K562 (cell line): ENCODE data around the gene COPS6. TPM values are rescaled to one million over a fixed set of nuclear protein-coding genes. Genes with fewer than 3 reads are reported as not detected.

Source experiments
- ATAC-seq: fragments of 200-7000 bp; cut with Tn5 transposase; 3 replicates; pipeline ENCODE4 v1.9.1; 2020; ENCODE audit warnings: moderate library complexity
- BruUV-seq: library from RNA; stranded (reverse); fragments of 400-500 nt; replicated peaks from 2 replicates; lab custom pipeline; 2021; lab: Mats Ljungman, UMichigan
- CTCF ChIA-PET: fragments of 300-600 bp; formaldehyde crosslinking; extraction: SDS; loops from one replicate; lab custom pipeline; 2021; ENCODE audit warnings: low intra/inter-chr PET ratio; lab: Yijun Ruan, JAX
- POLR2A ChIA-PET: fragments of 300-600, 350-650 bp; sonication (Branson Sonifier 250); formaldehyde crosslinking; extraction: SDS; loops from one replicate; lab custom pipeline; 2021; ENCODE audit warnings: antibody characterized with exemption, inconsistent platforms; lab: Yijun Ruan, JAX
- DNase-seq, 4 experiments: peaks; one replicate each; pipeline versions ENCODE4 v3.0.0 to v3.0.0-alpha.2; 2011 to 2018; ENCODE audit warnings: low spot score in 3 of 4, mixed read lengths in 3 of 4; ENCODE audit errors: extremely low read depth in 1 of 4
- FAIRE-seq: peaks from 2 replicates; lab custom pipeline; 2011; peaks lifted over from hg19 to GRCh38; lab: Jason Lieb, UNC
- H2AFZ ChIP-seq: 2 replicates; pipeline ENCODE4 v1.6.0; 2011; ENCODE audit warnings: low read depth, low read length, control low read depth, inconsistent platforms
- H3K27ac ChIP-seq: fragments of 200-600 bp; 3 replicates; pipeline ENCODE4 v1.8.0; 2011; ENCODE audit warnings: low read depth, mild to moderate bottlenecking, control low read depth, inconsistent platforms, low read length, moderate library complexity, mixed read lengths; ENCODE audit errors: extremely low read depth
- H3K27me3 ChIP-seq, 2 experiments: fragments of 300-600 bp in 1 of 2; 2 replicates in 1 of 2; 3 replicates in 1 of 2; pipeline versions ENCODE4 v1.6.0 to v1.8.0; 2011; ENCODE audit warnings: inconsistent platforms in 2 of 2, low read length in 2 of 2, mild to moderate bottlenecking in 1 of 2, mixed read lengths in 1 of 2, moderate library complexity in 1 of 2; ENCODE audit not compliant: control insufficient read depth in 2 of 2, insufficient read depth in 2 of 2
- H3K36me3 ChIP-seq: fragments of 300-600 bp; 3 replicates; pipeline ENCODE4 v1.8.0; 2011; ENCODE audit warnings: mild to moderate bottlenecking, low read length, inconsistent platforms; ENCODE audit not compliant: control insufficient read depth, insufficient read depth
- H3K4me1 ChIP-seq, 2 experiments: fragments of 200-600 bp in 1 of 2; replicated peaks in 1 of 2; 2 replicates in 1 of 2; 3 replicates in 1 of 2; pipeline versions ENCODE4 v1.5.1 to v1.8.0; 2011; ENCODE audit warnings: inconsistent platforms in 2 of 2, low read length in 2 of 2, mild to moderate bottlenecking in 1 of 2, mixed read lengths in 1 of 2, moderate library complexity in 1 of 2; ENCODE audit not compliant: control insufficient read depth in 2 of 2, insufficient read depth in 2 of 2
- H3K4me2 ChIP-seq: 2 replicates; pipeline ENCODE4 v1.6.1; 2011; ENCODE audit warnings: low read length, control low read depth, inconsistent platforms, mixed read lengths; ENCODE audit not compliant: insufficient read depth
- H3K4me3 ChIP-seq: fragments of 200-600 bp; sonication (generic), shearing (Covaris generic); 2 replicates; pipeline ENCODE4 v1.5.1; 2016; ENCODE audit warnings: control low read depth, inconsistent platforms
- H3K79me2 ChIP-seq: fragments of 200-600 bp; 3 replicates; pipeline ENCODE4 v1.8.0; 2011; ENCODE audit warnings: low read length, inconsistent platforms; ENCODE audit not compliant: control insufficient read depth, insufficient read depth
- H3K9ac ChIP-seq, 2 experiments: 2 replicates each; pipeline versions ENCODE4 v1.6.0 to v1.6.1; 2011; ENCODE audit warnings: low read depth in 2 of 2, low read length in 2 of 2, control low read depth in 1 of 2, inconsistent platforms in 1 of 2, mild to moderate bottlenecking in 1 of 2, mixed read lengths in 1 of 2; ENCODE audit not compliant: insufficient read depth in 1 of 2
- H3K9me1 ChIP-seq: one replicate; pipeline ENCODE4 v1.6.0; 2011; ENCODE audit warnings: inconsistent platforms, mild to moderate bottlenecking, low read length, moderate library complexity; ENCODE audit not compliant: control insufficient read depth, insufficient read depth
- H3K9me3 ChIP-seq: replicated peaks from 2 replicates; pipeline ENCODE4 v1.5.1; 2011; ENCODE audit warnings: low read depth, low read length, inconsistent platforms; ENCODE audit not compliant: control insufficient read depth, insufficient read depth
- H4K20me1 ChIP-seq: replicated peaks from 2 replicates; pipeline ENCODE4 v1.6.1; 2011; ENCODE audit warnings: low read length, inconsistent platforms, mixed read lengths; ENCODE audit not compliant: control insufficient read depth, insufficient read depth
- E2F6 ChIP-seq, 2 experiments: IDR thresholded peaks; 2 replicates each; pipeline ENCODE4 v1.6.1; 2011; ENCODE audit warnings: borderline replicate concordance in 1 of 2, control low read depth in 1 of 2, low read depth in 1 of 2, low read length in 1 of 2, mild to moderate bottlenecking in 1 of 2, mixed read lengths in 1 of 2, moderate library complexity in 1 of 2; ENCODE audit not compliant: insufficient read depth in 1 of 2, insufficient read length in 1 of 2, poor library complexity in 1 of 2, severe bottlenecking in 1 of 2; ENCODE audit errors: extremely low read depth in 1 of 2
- FIP1L1 ChIP-seq: fragments of 200-400 bp; formaldehyde crosslinking; IDR thresholded peaks from 2 replicates; pipeline ENCODE4 v1.6.1; 2018; ENCODE audit warnings: mild to moderate bottlenecking, low read depth, low read length; ENCODE audit not compliant: poor library complexity, severe bottlenecking
- JUN ChIP-seq, 2 experiments: sonication (generic) in 1 of 2; formaldehyde crosslinking in 1 of 2; IDR thresholded peaks; 2 replicates each; pipeline versions ENCODE4 v1.6.1 to v1.8.0; 2012 to 2022; ENCODE audit warnings: borderline replicate concordance in 2 of 2, mild to moderate bottlenecking in 2 of 2, improper control_type of control experiment in 1 of 2, low read depth in 1 of 2, low read length in 1 of 2, missing genetic modification reagents in 1 of 2
- JUND ChIP-seq, 2 experiments: IDR thresholded peaks; 2 replicates in 1 of 2; 3 replicates in 1 of 2; pipeline ENCODE4 v1.6.1; 2011; ENCODE audit warnings: borderline replicate concordance in 2 of 2, low read depth in 2 of 2, low read length in 2 of 2, improper control_type of control experiment in 1 of 2, missing biosample characterization in 1 of 2, missing genetic modification characterization in 1 of 2, missing genetic modification reagents in 1 of 2
- KDM1A ChIP-seq, 2 experiments: fragments of 450-650 bp; IDR thresholded peaks; 2 replicates each; pipeline ENCODE4 v1.6.1; 2016; ENCODE audit warnings: mild to moderate bottlenecking in 2 of 2
- VEZF1 ChIP-seq: fragments of 200-800 bp; sonication (Bioruptor generic); IDR thresholded peaks from 2 replicates; pipeline ENCODE4 v1.6.1; 2017; ENCODE audit warnings: missing genetic modification characterization, missing compliant biosample characterization
- ZNF277 ChIP-seq: fragments of 250-450 bp; sonication (Bioruptor Pico); IDR thresholded peaks from 2 replicates; pipeline ENCODE4 v1.8.0; 2022; ENCODE audit warnings: inconsistent platforms, mild to moderate bottlenecking, moderate library complexity, borderline replicate concordance
- ZNF609 ChIP-seq: sonication (generic); formaldehyde crosslinking; IDR thresholded peaks from 2 replicates; pipeline ENCODE4 v1.8.1; 2023; ENCODE audit warnings: missing genetic modification reagents, mild to moderate bottlenecking, borderline replicate concordance
- WGBS: fragments of 100-300 bp; shearing (Covaris generic); methylation state at CpG from one replicate; pipeline ENCODE4 v1.1.6; 2016; ENCODE audit warnings: low coverage, mixed read lengths; ENCODE audit not compliant: insufficient coverage; ENCODE audit errors: missing lambda C conversion rate; 5-methylcytosine and 5-hydroxymethylcytosine counted together
- in situ Hi-C: fragments of 300-500 bp; cut with MboI; formaldehyde crosslinking; loops from 4 replicates; pipeline ENCODE4 v1.15.0; 2018; ENCODE audit warnings: inconsistent platforms, mixed read lengths
- intact Hi-C: fragments of 100-400 bp; cut with micrococcal nuclease; formaldehyde crosslinking; loops from 2 replicates; pipeline ENCODE4 v1.14.2; 2022
- polyA plus RNA-seq, 8 experiments: library from polyadenylated mRNA; depleted of rRNA in 4 of 8; stranded (reverse) in 5 of 8; unstranded in 3 of 8; fragments of >200 nt; fragmentation: Nextera tagmentation in 2 of 8; fragmentation: Illumina TruSeq in 1 of 8; extraction: Ambion mirVana in 2 of 8; extraction: Trizol in 1 of 8; gene quantifications; 2 replicates each; pipeline versions ENCODE4 v1.2.1 to v1.2.3, GENCODE V29; 2011 to 2014; ENCODE audit warnings: inconsistent platforms in 1 of 8, missing spikeins in 1 of 8
- total RNA-seq, 7 experiments: library from RNA; depleted of rRNA in 6 of 7; stranded (reverse); fragments of >200 nt in 6 of 7; fragmentation: Illumina TruSeq in 2 of 7; extraction: Trizol in 2 of 7; gene quantifications; 2 replicates each; pipeline versions ENCODE4 v1.2.1 to v1.2.3, GENCODE V29; 2011 to 2021; ENCODE audit warnings: low replicate concordance in 1 of 7

The COPS6 gene
- total and polyA plus RNA-seq, 9 of the 15 experiments (the other 6 are each of a cell fraction or from before 2014, with no cell fraction given), result 63.0 to 331 (median 168) TPM

- H3K79me2 ChIP-seq, result no peaks in the 10 kb centered on the region
- H3K4me3 ChIP-seq, result no peak overlapping the region
- H3K27me3 ChIP-seq, result no peaks in the 10 kb centered on the region
- ATAC-seq (peak; percentile 48), FAIRE-seq (no peak), DNase-seq (peak in 1 of 4 experiments; percentile 18)
- ChIA-PET POLR2A (interaction anchor here (0.9 to 5.3 kb wide), 10 partner anchors 7 to 60 kb away, joined by 3 to 32 read pairs (median 4); partner anchors contain the start of genes AP4M1, ZNF3 and ZSCAN21), CTCF (interaction anchor here (0.7 kb wide), 1 partner anchor 11 kb away, joined by 5 read pairs; no protein-coding TSS in a partner anchor)
- H3K4me2 ChIP-seq, result no peak overlapping the region
- peaks cover 71% of the 10 kb centered on the region for H3K36me3 ChIP-seq
- no TSS peak for BruUV-seq
- H3K9ac ChIP-seq, result no peak overlapping the region
- no peaks in the 10 kb centered on the region for H4K20me1 ChIP-seq
- in situ Hi-C loops (no loop called here), intact Hi-C loops (no loop called here)
- H3K27ac ChIP-seq, result no peak overlapping the region
- whole genome bisulfite sequencing, result 97% methylated on average over 11 of the region's 11 CpGs
- H2AFZ ChIP-seq, result no peak overlapping the region
- H3K4me1 ChIP-seq, result no peaks in the 10 kb centered on the region; a peak in 1 of 5 replicates
- no peaks in the 10 kb centered on the region for H3K9me1 ChIP-seq
- peaks cover 51% of the 10 kb centered on the region for H3K9me3 ChIP-seq
- no peak for TF ChIP-seq ZNF609 (CRISPR knock-in tag)
- TF ChIP-seq KDM1A (IDR thresholded peaks at IDR 0.05), result peak in 1 of 2 experiments; percentile 12; a peak in 1 of 4 replicates
- peak; percentile 35; the same call in 1 of the 2 replicates for TF ChIP-seq JUN (IDR thresholded peaks at IDR 0.05; ENCODE audit: borderline replicate concordance, low read depth, low read length)
- TF ChIP-seq JUN (CRISPR knock-in tag; IDR thresholded peaks at IDR 0.05; ENCODE audit: borderline replicate concordance), result no peak
- no peak for TF ChIP-seq ZNF277 (CRISPR knock-in tag)
- 0 out of 2 replicates have a peak, but pooled peaks have one; percentile 17 for TF ChIP-seq VEZF1 (CRISPR knock-in tag)
- no peak for TF ChIP-seq JUND (IDR thresholded peaks at IDR 0.05; ENCODE audit: borderline replicate concordance, low read depth, low read length)
- TF ChIP-seq JUND (tag; IDR thresholded peaks at IDR 0.05; ENCODE audit: borderline replicate concordance, low read depth, low read length), result no peak
- TF ChIP-seq FIP1L1, result no peak
- TF ChIP-seq E2F6 (IDR thresholded peaks at IDR 0.05; ENCODE audit: borderline replicate concordance in 1 of 2, extremely low read depth in 1 of 2, insufficient read depth in 1 of 2, insufficient read length in 1 of 2, low read depth in 1 of 2, low read length in 1 of 2, poor library complexity in 1 of 2, severe bottlenecking in 1 of 2), result peak in 1 of 2 experiments; percentile 42
Observed at GRCh38 chr7:100071018-100071723, 17.6 kb upstream of the COPS6 start.
